Measurements from ENCODE around the gene COL26A1. TPM values are rescaled to one million over a fixed set of nuclear protein-coding genes. Genes with fewer than 3 reads are reported as not detected.

The COL26A1 gene
- total RNA-seq, 4 donors from 2014 or later = not detected

DNA sequence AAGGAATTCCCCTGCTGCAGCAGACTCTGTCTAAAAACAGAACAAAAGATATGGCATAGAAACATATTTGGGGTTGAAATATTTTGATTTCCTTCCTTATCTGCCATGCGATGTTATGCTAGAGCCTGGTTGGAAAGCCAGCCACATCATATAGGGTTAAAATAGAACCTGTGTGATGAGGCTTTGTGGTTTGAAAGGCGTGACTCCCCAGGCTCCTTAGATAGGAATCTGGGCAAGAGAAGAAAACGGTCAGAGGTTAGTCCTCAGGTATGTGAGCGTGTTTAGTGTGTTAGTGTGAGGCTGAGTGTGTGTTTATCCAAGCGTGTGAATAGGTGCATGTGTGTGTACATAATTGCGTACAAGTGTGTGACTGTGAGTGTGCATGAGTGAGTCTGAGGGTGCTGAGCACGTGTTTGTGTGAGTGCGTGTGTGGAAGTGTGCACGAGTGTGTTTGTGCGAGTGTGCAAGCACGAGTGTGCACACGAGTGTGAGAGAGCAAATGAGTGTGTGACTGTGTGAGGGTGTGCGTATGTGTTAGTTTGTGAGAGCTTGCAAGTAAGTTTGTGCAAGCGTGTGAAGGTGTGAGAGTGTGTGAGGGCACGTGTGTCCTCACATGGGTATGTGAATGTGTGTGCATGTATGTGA lies 79.9 kb downstream of the COL26A1 start:
- intact Hi-C loops (cut with DNase I; ENCODE audit: low total_unique reads) (no loop called here), in situ Hi-C loops (cut with MboI; ENCODE audit: low pct_ligation_motif_present in 1 of 4, low pct_unique_long_range_greater_than_20kb in 1 of 4, low sequenced_read_pairs in 3 of 4) (no loop called here)
- 50 to 67% methylated on average over 13 to 15 of the region's 15 CpGs for WGBS, 2 donors (ENCODE audit: low coverage in 1 of 2)
- Histone ChIP-seq H3K9me3 (no peaks in the 10 kb centered on the region), H3K27ac (no peak overlapping the region), H3K27me3 (peaks cover 21% of the 10 kb centered on the region), H3K36me3 (no peaks in the 10 kb centered on the region), H3K4me1 (no peaks in the 10 kb centered on the region), H3K4me3 (no peak overlapping the region)
- no peak for DNase-seq
- TF ChIP-seq POLR2AphosphoS5 (IDR thresholded peaks at IDR 0.05) = no peak
- TF ChIP-seq, protein P1, sequence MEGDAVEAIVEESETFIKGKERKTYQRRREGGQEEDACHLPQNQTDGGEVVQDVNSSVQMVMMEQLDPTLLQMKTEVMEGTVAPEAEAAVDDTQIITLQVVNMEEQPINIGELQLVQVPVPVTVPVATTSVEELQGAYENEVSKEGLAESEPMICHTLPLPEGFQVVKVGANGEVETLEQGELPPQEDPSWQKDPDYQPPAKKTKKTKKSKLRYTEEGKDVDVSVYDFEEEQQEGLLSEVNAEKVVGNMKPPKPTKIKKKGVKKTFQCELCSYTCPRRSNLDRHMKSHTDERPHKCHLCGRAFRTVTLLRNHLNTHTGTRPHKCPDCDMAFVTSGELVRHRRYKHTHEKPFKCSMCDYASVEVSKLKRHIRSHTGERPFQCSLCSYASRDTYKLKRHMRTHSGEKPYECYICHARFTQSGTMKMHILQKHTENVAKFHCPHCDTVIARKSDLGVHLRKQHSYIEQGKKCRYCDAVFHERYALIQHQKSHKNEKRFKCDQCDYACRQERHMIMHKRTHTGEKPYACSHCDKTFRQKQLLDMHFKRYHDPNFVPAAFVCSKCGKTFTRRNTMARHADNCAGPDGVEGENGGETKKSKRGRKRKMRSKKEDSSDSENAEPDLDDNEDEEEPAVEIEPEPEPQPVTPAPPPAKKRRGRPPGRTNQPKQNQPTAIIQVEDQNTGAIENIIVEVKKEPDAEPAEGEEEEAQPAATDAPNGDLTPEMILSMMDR (IDR thresholded peaks at IDR 0.05) = no peak
- TF ChIP-seq EP300 (IDR thresholded peaks at IDR 0.05; ENCODE audit: low read depth) = no peak
- no peak for TF ChIP-seq POLR2A (IDR thresholded peaks at IDR 0.05)

DNA sequence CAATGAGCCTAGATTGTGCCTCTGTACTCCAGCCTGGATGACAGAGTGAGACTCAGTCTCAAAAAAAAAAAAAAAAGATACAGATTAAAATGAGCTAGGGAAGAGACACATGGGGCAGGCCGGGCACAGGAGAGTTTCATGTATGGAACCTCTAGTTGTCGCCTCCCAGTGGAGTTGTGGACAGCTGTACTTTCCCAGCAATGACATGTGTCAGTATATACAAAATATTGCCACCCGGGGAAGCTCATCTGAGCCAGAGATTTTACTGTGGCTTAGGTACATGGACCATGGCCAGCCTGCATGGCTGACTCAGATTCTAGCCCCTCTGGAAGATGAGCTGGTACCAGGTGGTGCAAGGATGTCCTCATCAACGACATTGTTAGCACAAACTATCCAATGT lies 87.4 kb downstream of the COL26A1 start:
- Histone ChIP-seq H3K4me1 (no peaks in the 10 kb centered on the region), H3K4me3 (no peak overlapping the region), H3K36me3 (no peaks in the 10 kb centered on the region), H3K9me3 (no peaks in the 10 kb centered on the region), H3K27ac (no peak overlapping the region), H3K27me3 (no peaks in the 10 kb centered on the region)
- DNase-seq = no peak
- WGBS, 2 donors (ENCODE audit: low coverage in 1 of 2) = 68 to 76% methylated on average over 3 to 4 of the region's 4 CpGs
- in situ Hi-C loops (cut with MboI; ENCODE audit: low pct_ligation_motif_present in 1 of 4, low pct_unique_long_range_greater_than_20kb in 1 of 4, low sequenced_read_pairs in 3 of 4) (no loop called here), intact Hi-C loops (cut with DNase I; ENCODE audit: low total_unique reads) (no loop called here)
- TF ChIP-seq POLR2A (IDR thresholded peaks at IDR 0.05) (no peak), POLR2AphosphoS5 (IDR thresholded peaks at IDR 0.05) (no peak), EP300 (IDR thresholded peaks at IDR 0.05; ENCODE audit: low read depth) (no peak)
- TF ChIP-seq, protein P1 (IDR thresholded peaks at IDR 0.05) = no peak

DNA sequence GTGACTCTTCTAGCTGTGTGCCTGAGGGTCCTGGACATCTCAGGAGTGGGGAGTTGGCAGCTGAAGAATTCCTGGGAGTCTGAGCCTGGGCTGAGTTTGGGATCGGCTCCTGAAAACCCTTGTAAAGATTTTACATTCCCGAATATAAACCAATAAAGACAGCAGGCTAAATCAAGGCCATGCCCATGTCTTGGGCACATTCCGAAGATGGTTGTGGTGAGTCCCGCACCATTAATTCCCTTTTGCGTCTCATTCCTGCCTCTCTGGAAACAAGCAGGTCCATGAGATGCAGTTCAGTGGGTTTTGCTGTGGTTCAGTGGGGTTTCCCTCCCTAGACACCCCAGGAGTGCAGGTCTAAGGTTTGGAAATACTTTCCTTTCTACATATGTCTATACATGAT lies 90.9 kb downstream of the COL26A1 start:
- intact Hi-C loops (cut with DNase I; ENCODE audit: low total_unique reads) = no loop called here
- 60 to 66% methylated on average over 3 to 5 of the region's 5 CpGs for WGBS, 2 donors (ENCODE audit: low coverage in 1 of 2)
- Histone ChIP-seq H3K27me3 (no peaks in the 10 kb centered on the region), H3K4me3 (no peak overlapping the region), H3K27ac (no peak overlapping the region), H3K36me3 (no peaks in the 10 kb centered on the region), H3K4me1 (no peaks in the 10 kb centered on the region), H3K9me3 (no peaks in the 10 kb centered on the region)
- DNase-seq = no peak
- TF ChIP-seq, protein P1 (IDR thresholded peaks at IDR 0.05) = no peak
- TF ChIP-seq EP300 (IDR thresholded peaks at IDR 0.05; ENCODE audit: low read depth) (no peak), POLR2AphosphoS5 (IDR thresholded peaks at IDR 0.05) (no peak), POLR2A (IDR thresholded peaks at IDR 0.05) (no peak)
- in situ Hi-C loops (cut with MboI; ENCODE audit: low pct_ligation_motif_present in 1 of 4, low pct_unique_long_range_greater_than_20kb in 1 of 4, low sequenced_read_pairs in 3 of 4) = no loop called here

DNA sequence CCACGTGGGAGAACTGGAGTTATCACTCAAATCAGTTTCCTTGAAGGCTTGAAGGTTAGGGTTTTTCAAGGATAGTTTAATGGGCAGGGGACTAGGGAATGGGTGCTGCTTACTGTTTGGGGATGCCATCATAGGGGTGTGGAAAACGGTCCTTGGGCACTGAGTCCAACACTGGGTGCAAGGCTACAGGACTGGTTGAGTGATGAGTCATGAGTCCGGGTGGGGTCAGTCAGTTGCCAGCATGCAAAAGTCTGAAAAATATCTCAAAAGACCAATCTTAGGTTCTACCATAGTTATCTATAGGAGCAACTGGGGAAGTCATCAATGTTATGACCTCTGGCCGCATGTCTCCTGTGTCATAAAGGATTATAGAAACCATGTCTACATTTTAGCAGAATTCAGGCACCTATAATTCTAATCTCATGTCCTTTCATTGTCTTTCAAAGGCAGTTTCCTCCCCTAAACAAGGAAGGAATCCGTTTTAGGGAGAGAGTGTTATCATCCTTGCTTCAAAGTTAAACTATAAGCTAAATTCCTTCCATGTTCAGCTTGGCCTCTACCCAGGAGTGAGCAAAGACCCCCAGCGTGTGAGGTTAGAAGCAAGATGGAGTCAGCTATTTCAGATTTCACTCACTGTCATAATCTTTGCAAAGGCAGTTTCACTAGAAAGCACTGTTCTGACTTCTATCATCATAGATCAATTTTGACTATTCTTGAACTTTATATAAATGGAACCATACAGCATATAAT lies 94.5 kb downstream of the COL26A1 start:
- TF ChIP-seq EP300 (IDR thresholded peaks at IDR 0.05; ENCODE audit: low read depth) (no peak), POLR2AphosphoS5 (IDR thresholded peaks at IDR 0.05) (no peak)
- in situ Hi-C loops (cut with MboI; ENCODE audit: low pct_ligation_motif_present in 1 of 4, low pct_unique_long_range_greater_than_20kb in 1 of 4, low sequenced_read_pairs in 3 of 4) (no loop called here), intact Hi-C loops (cut with DNase I; ENCODE audit: low total_unique reads) (no loop called here)
- DNase-seq = no peak
- WGBS, 2 donors (ENCODE audit: low coverage in 1 of 2) = 61 to 65% methylated on average over 6 of the region's 6 CpGs
- no peak overlapping the region for H3K4me3 ChIP-seq
- H3K27ac ChIP-seq = no peak overlapping the region
- H3K36me3 ChIP-seq = no peaks in the 10 kb centered on the region
- no peaks in the 10 kb centered on the region for H3K4me1 ChIP-seq
- no peaks in the 10 kb centered on the region for H3K27me3 ChIP-seq
- no peaks in the 10 kb centered on the region for H3K9me3 ChIP-seq

Data from transverse colon (tissue), 4 donors.